HEK293 (cell line): ENCODE data around the gene ALPK3.

ENCODE experiments used
- CTCF ChIA-PET: fragments of 350-600 bp; formaldehyde crosslinking; extraction: SDS; loops from one replicate; lab custom pipeline; 2021; ENCODE audit warnings: antibody characterized with exemption; lab: Yijun Ruan, JAX
- POLR2A ChIA-PET: fragments of 300-600 bp; formaldehyde crosslinking; extraction: SDS; loops from one replicate; lab custom pipeline; 2020; ENCODE audit warnings: antibody characterized with exemption, inconsistent platforms; lab: Yijun Ruan, JAX
- H3K27ac ChIP-seq: fragments of 200-500 bp; sonication (Bioruptor generic); 2 replicates; pipeline ENCODE4 v1.5.1; 2014; ENCODE audit warnings: low read depth, low read length, control low read depth, inconsistent platforms; ENCODE audit errors: extremely low read depth
- H3K36me3 ChIP-seq, 2 experiments: fragments of 200-500 bp in 1 of 2; sonication (Bioruptor generic) in 1 of 2; 1 replicate in 1 of 2; 2 replicates in 1 of 2; pipeline ENCODE4 v1.5.1; 2014 to 2017; ENCODE audit warnings: inconsistent platforms in 2 of 2, low read length in 2 of 2; ENCODE audit not compliant: control insufficient read depth in 2 of 2, insufficient read depth in 1 of 2
- H3K4me1 ChIP-seq: fragments of 200-500 bp; sonication (Bioruptor generic); 2 replicates; pipeline ENCODE4 v1.5.1; 2014; ENCODE audit warnings: mild to moderate bottlenecking, low read length, inconsistent platforms; ENCODE audit not compliant: control insufficient read depth, insufficient read depth
- H3K4me3 ChIP-seq: 2 replicates; pipeline ENCODE4 v1.5.1; 2011; ENCODE audit warnings: low read depth, mild to moderate bottlenecking, control low read depth, low read length, moderate library complexity
- H3K9me3 ChIP-seq: fragments of 200-500 bp; sonication (Bioruptor generic); 2 replicates; pipeline ENCODE4 v1.5.1; 2014; ENCODE audit warnings: low read depth, low read length, inconsistent platforms; ENCODE audit not compliant: control insufficient read depth, insufficient read depth
- HOXA7 ChIP-seq: sonication (generic); formaldehyde crosslinking; IDR thresholded peaks from 2 replicates; pipeline ENCODE4 v1.8.1; 2022; ENCODE audit warnings: missing genetic modification reagents, borderline replicate concordance
- KLF10 ChIP-seq: fragments of 450-650 bp; IDR thresholded peaks from 2 replicates; pipeline ENCODE4 v1.5.1; 2018; ENCODE audit warnings: missing biosample characterization, mild to moderate bottlenecking, missing genetic modification characterization
- MEIS1 ChIP-seq: sonication (generic); formaldehyde crosslinking; IDR thresholded peaks from 2 replicates; pipeline ENCODE4 v1.8.1; 2022; ENCODE audit warnings: missing genetic modification reagents, mild to moderate bottlenecking, borderline replicate concordance
- PRDM2 ChIP-seq: fragments of 450-650 bp; formaldehyde crosslinking; IDR thresholded peaks from 2 replicates; pipeline ENCODE4 v1.5.1; 2016; ENCODE audit warnings: missing biosample characterization, missing genetic modification characterization, borderline replicate concordance
- SCRT1 ChIP-seq: fragments of 450-650 bp; formaldehyde crosslinking; IDR thresholded peaks from 2 replicates; pipeline ENCODE4 v1.5.1; 2016; ENCODE audit warnings: missing biosample characterization, missing genetic modification characterization, borderline replicate concordance
- SCRT2 ChIP-seq: fragments of 450-650 bp; formaldehyde crosslinking; IDR thresholded peaks from 2 replicates; pipeline ENCODE4 v1.5.1; 2016; ENCODE audit warnings: missing biosample characterization, missing genetic modification characterization
- SETDB1 ChIP-seq: IDR thresholded peaks from one replicate; pipeline ENCODE4 v1.6.1; 2017; ENCODE audit warnings: mild to moderate bottlenecking, low read length, moderate library complexity, mixed read lengths; ENCODE audit not compliant: insufficient read length
- ZBTB20 ChIP-seq: fragments of 450-650 bp; formaldehyde crosslinking; IDR thresholded peaks from 2 replicates; pipeline ENCODE4 v1.5.1; 2016; ENCODE audit warnings: missing biosample characterization, missing genetic modification characterization
- ZFP69B ChIP-seq: fragments of 450-650 bp; formaldehyde crosslinking; IDR thresholded peaks from 2 replicates; pipeline ENCODE4 v1.5.1; 2016; ENCODE audit warnings: missing biosample characterization, missing genetic modification characterization
- ZNF174 ChIP-seq: fragments of 450-650 bp; formaldehyde crosslinking; IDR thresholded peaks from 2 replicates; pipeline ENCODE4 v1.5.0; 2017; ENCODE audit warnings: missing biosample characterization, mild to moderate bottlenecking, missing genetic modification characterization
- ZNF202 ChIP-seq: fragments of 450-650 bp; formaldehyde crosslinking; IDR thresholded peaks from 2 replicates; pipeline ENCODE4 v1.5.1; 2016; ENCODE audit warnings: missing biosample characterization, missing genetic modification characterization, borderline replicate concordance
- ZNF239 ChIP-seq: fragments of 450-650 bp; formaldehyde crosslinking; IDR thresholded peaks from 2 replicates; pipeline ENCODE4 v1.5.1; 2016; ENCODE audit warnings: missing biosample characterization, missing genetic modification characterization
- ZNF426 ChIP-seq: fragments of 450-650 bp; formaldehyde crosslinking; IDR thresholded peaks from 2 replicates; pipeline ENCODE4 v1.5.1; 2017; ENCODE audit warnings: missing biosample characterization, missing genetic modification characterization, mild to moderate bottlenecking, inconsistent platforms, moderate library complexity
- ZNF510 ChIP-seq: fragments of 450-650 bp; formaldehyde crosslinking; IDR thresholded peaks from 2 replicates; pipeline ENCODE4 v1.5.1; 2018; ENCODE audit warnings: mild to moderate bottlenecking, missing genetic modification characterization, missing biosample characterization; ENCODE audit not compliant: insufficient replicate concordance
- ZNF514 ChIP-seq: fragments of 450-650 bp; formaldehyde crosslinking; IDR thresholded peaks from 2 replicates; pipeline ENCODE4 v1.5.1; 2016; ENCODE audit warnings: missing biosample characterization, missing genetic modification characterization
- ZNF555 ChIP-seq: fragments of 450-650 bp; formaldehyde crosslinking; conservative IDR thresholded peaks from 2 replicates; pipeline ENCODE4 v1.5.1; 2017; ENCODE audit warnings: missing biosample characterization, mild to moderate bottlenecking, missing genetic modification characterization, inconsistent platforms
- ZNF621 ChIP-seq: fragments of 450-650 bp; formaldehyde crosslinking; IDR thresholded peaks from 2 replicates; pipeline ENCODE4 v1.5.1; 2017; ENCODE audit warnings: missing biosample characterization, missing genetic modification characterization
- ZNF639 ChIP-seq: fragments of 450-650 bp; formaldehyde crosslinking; IDR thresholded peaks from 2 replicates; pipeline ENCODE4 v1.5.1; 2016; ENCODE audit warnings: missing biosample characterization, missing genetic modification characterization
- ZNF777 ChIP-seq: fragments of 450-650 bp; formaldehyde crosslinking; IDR thresholded peaks from 2 replicates; pipeline ENCODE4 v1.5.1; 2017; ENCODE audit warnings: missing biosample characterization, missing genetic modification characterization, borderline replicate concordance
- ZNF830 ChIP-seq: fragments of 450-650 bp; IDR thresholded peaks from 2 replicates; pipeline ENCODE4 v1.5.0; 2018; ENCODE audit warnings: missing biosample characterization, missing genetic modification characterization, low read depth, mild to moderate bottlenecking, moderate library complexity
- TF ChIP-seq, protein P1 (sequence below): fragments of 450-650 bp; formaldehyde crosslinking; IDR thresholded peaks from 2 replicates; pipeline ENCODE4 v1.5.1; 2017; ENCODE audit warnings: missing biosample characterization, mild to moderate bottlenecking, missing genetic modification characterization, moderate library complexity
- TF ChIP-seq, protein P2 (sequence below): fragments of 450-650 bp; IDR thresholded peaks from 2 replicates; pipeline ENCODE4 v1.5.1; 2018; ENCODE audit warnings: missing biosample characterization, missing genetic modification characterization

The ALPK3 gene

DNA sequence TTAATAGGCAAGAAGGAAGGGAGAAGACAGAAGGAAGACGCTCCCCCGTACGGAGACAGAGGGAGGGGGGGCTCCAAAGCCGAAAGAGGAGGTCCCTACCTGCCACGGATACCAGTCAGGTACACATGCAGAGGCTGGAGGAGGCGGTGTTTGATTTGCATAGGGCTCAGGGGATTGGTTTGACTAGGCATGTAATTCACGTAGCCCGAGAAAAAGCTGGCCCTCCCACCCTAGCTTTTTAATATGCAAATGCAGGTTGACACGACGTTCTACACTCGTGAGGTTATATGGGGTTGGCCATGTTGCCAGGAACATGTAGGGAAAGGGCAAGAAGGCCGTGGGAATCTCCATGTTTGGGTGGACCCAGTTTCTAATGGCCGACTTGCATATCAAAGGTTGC is 39.0 kb upstream of the ALPK3 start (continued):
- no peak for TF ChIP-seq ZNF174
- TF ChIP-seq ZNF621, result no peak
- no peak for TF ChIP-seq KLF10 (tag by site-specific recombination)
- no peak for TF ChIP-seq ZFP69B (tag by site-specific recombination)
- no peak for TF ChIP-seq ZNF510 (tag by site-specific recombination)
- TF ChIP-seq, protein P1, sequence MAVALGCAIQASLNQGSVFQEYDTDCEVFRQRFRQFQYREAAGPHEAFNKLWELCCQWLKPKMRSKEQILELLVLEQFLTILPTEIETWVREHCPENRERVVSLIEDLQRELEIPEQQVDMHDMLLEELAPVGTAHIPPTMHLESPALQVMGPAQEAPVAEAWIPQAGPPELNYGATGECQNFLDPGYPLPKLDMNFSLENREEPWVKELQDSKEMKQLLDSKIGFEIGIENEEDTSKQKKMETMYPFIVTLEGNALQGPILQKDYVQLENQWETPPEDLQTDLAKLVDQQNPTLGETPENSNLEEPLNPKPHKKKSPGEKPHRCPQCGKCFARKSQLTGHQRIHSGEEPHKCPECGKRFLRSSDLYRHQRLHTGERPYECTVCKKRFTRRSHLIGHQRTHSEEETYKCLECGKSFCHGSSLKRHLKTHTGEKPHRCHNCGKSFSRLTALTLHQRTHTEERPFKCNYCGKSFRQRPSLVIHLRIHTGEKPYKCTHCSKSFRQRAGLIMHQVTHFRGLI (tag by site-specific recombination), result no peak
- TF ChIP-seq ZNF239, result no peak

GRCh38 chr15:84780492-84780891 is 36.7 kb upstream of the ALPK3 start:
- TF ChIP-seq MEIS1 (CRISPR knock-in tag), result no peak
- TF ChIP-seq ZNF830, result no peak
- no peak for TF ChIP-seq ZNF514 (tag by site-specific recombination)
- TF ChIP-seq ZNF777 (tag by site-specific recombination), result no peak
- no peak for TF ChIP-seq HOXA7
- peak; percentile 71; the same call in 1 of the 2 replicates for TF ChIP-seq SCRT1 (tag by site-specific recombination)
- peak; percentile 61; the same call in 1 of the 2 replicates for TF ChIP-seq SCRT2 (tag by site-specific recombination)
- no peak for TF ChIP-seq ZNF426 (tag by site-specific recombination)
- TF ChIP-seq ZNF639, result no peak
- TF ChIP-seq ZBTB20 (tag by site-specific recombination), result no peak
- no peak for TF ChIP-seq SETDB1
- TF ChIP-seq ZNF202 (tag by site-specific recombination), result no peak
- TF ChIP-seq PRDM2 (tag by site-specific recombination), result no peak
- TF ChIP-seq, protein P2, sequence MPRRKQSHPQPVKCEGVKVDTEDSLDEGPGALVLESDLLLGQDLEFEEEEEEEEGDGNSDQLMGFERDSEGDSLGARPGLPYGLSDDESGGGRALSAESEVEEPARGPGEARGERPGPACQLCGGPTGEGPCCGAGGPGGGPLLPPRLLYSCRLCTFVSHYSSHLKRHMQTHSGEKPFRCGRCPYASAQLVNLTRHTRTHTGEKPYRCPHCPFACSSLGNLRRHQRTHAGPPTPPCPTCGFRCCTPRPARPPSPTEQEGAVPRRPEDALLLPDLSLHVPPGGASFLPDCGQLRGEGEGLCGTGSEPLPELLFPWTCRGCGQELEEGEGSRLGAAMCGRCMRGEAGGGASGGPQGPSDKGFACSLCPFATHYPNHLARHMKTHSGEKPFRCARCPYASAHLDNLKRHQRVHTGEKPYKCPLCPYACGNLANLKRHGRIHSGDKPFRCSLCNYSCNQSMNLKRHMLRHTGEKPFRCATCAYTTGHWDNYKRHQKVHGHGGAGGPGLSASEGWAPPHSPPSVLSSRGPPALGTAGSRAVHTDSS (tag by site-specific recombination), result no peak
- TF ChIP-seq ZNF555 (tag by site-specific recombination), result no peak
- TF ChIP-seq, all 188 proteins: peak for 2
- ChIA-PET POLR2A (no interaction called here), CTCF (no interaction called here)
- Histone ChIP-seq H3K36me3 (peaks cover 30 to 54% of the 10 kb centered on the region in 2 experiments), H3K4me1 (no peaks in the 10 kb centered on the region), H3K9me3 (no peaks in the 10 kb centered on the region), H3K27ac (no peak overlapping the region), H3K4me3 (no peak overlapping the region)
